Right lobe of liver (tissue), 6 donors: ENCODE results near the gene CPNE6. TPM values are rescaled to one million over a fixed set of nuclear protein-coding genes. Genes with fewer than 3 reads are reported as not detected.
A peak's percentile ranks its signal among the peaks of the same experiment; 100 is the strongest.

Source experiments
- ATAC-seq, 4 donors: fragments of 200-7000 bp; cut with Tn5 transposase; one replicate each; pipeline ENCODE4 v1.9.1; 2020; ENCODE audit warnings: mild to moderate bottlenecking in 4 of 4, moderate library complexity in 4 of 4
- DNase-seq, 3 donors: peaks; one replicate each; pipeline ENCODE4 v3.0.0-alpha.2; 2020
- H3K27ac ChIP-seq, 3 donors: fragments of 200-600 bp; one replicate each; pipeline ENCODE4 v1.8.0; 2022
- H3K27me3 ChIP-seq, 2 donors: fragments of 200-600 bp; one replicate each; pipeline ENCODE4 v1.8.0; 2022
- H3K36me3 ChIP-seq, 4 donors: fragments of 200-600 bp; sonication (generic) in 1 of 4; one replicate each; pipeline versions ENCODE4 v1.5.1 to v1.8.0; 2017 to 2022; ENCODE audit warnings: control low read depth in 1 of 4
- H3K4me1 ChIP-seq, 4 donors: fragments of 200-600 bp; sonication (generic) in 1 of 4; one replicate each; pipeline versions ENCODE4 v1.5.1 to v1.8.0; 2017 to 2022; ENCODE audit warnings: control low read depth in 1 of 4
- H3K4me3 ChIP-seq, 3 donors: fragments of 200-600 bp; one replicate each; pipeline ENCODE4 v1.8.0; 2022
- H3K9me3 ChIP-seq, 4 donors: fragments of 200-600 bp; sonication (generic) in 1 of 4; one replicate each; pipeline versions ENCODE4 v1.5.1 to v1.8.0; 2017 to 2022; ENCODE audit warnings: control low read depth in 1 of 4
- CTCF ChIP-seq, 4 donors: fragments of 200-600 bp in 3 of 4; fragments of 450-650 bp in 1 of 4; IDR thresholded peaks; one replicate each; pipeline versions ENCODE4 v1.5.1 to v1.8.0; 2016 to 2022; ENCODE audit warnings: antibody characterized with exemption in 4 of 4, mild to moderate bottlenecking in 2 of 4
- POLR2A ChIP-seq: fragments of 450-650 bp; IDR thresholded peaks from one replicate; pipeline ENCODE4 v1.6.1; 2017; ENCODE audit warnings: antibody characterized with exemption, mild to moderate bottlenecking
- WGBS: methylation state at CpG from one replicate; pipeline ENCODE4 v1.1.6; 2018; ENCODE audit warnings: low coverage, low lambda C conversion rate; ENCODE audit not compliant: insufficient coverage; ENCODE audit errors: missing lambda C conversion rate; 5-methylcytosine and 5-hydroxymethylcytosine counted together
- intact Hi-C, 2 donors: fragments of 100-400 bp; cut with DNase I; formaldehyde crosslinking; loops; one replicate each; pipeline versions ENCODE4 v1.11.2 to v1.14.1; 2022
- total RNA-seq, 6 experiments: library from RNA; depleted of rRNA in 2 of 6; stranded (reverse); fragments of >200 nt in 2 of 6; fragmentation: NEBNext Ultra II Directional in 3 of 6; extraction: Animal tissue kit (Norgen Biotek cat#: 25700) in 3 of 6; gene quantifications; one replicate each; pipeline versions ENCODE4 v1.1.0 to v1.2.4, GENCODE V29; 2016 to 2023
- donor health status: DM: no; HTN: yes; CAD: no.
- donor health status: DM: no; HTN: no; CAD: no.
- donor health status: DM: no; HTN: no; CAD: no.
- donor health status: DM: no; HTN: yes; CAD: no.
- donor health status: DM: no; HTN: yes; CAD: no.

The CPNE6 gene
- total RNA-seq, 6 experiments from 2014 or later, result 0.09 to 0.40 (median 0.18) TPM; not detected in 2

GRCh38 chr14:24115422-24116127, 44.2 kb downstream of the CPNE6 start:
- H3K27ac ChIP-seq, result peak overlapping the region; percentile 88 to 100 (median 89)
- intact Hi-C loops, result no loop called here

DNA sequence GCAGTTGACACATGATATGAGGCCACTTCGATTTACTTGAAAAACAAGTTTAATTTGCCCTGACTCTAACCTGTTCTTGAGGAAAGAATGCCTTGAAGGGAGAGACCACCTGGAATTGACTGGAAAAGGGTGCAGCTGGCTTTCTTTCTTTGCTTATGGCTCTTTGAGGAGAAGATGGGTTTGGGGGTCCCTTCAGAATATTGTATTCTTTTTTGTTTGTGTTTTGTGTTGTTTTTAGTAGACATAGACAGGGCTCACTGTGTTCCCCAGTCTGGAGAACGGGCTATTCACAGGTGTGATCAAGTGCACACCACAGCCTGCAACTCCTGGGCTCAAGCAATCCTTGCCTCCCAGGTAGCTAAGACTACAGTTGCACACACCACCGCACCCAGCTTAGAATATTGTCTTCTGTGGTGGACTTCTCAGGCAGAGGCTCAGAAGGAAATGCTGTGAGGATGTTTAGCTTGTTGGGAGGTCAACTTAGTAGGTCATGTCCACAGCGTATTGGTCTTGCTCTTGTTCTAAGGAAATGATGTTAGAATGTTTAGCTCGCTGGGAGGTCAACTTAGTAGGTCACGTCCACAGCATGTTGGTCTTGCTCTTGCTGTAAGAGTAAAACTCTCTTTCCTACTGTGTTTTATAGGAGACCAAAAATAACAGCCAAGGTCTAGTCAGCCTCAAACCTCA, 44.9 kb downstream of the CPNE6 start:
- H3K27ac ChIP-seq, result peak overlapping the region; percentile 88 to 100 (median 89)
- intact Hi-C loops, result no loop called here
- H3K36me3 ChIP-seq, result peaks cover 0 to 43% (median 16%) of the 10 kb centered on the region in 4 donors
- no peaks in the 10 kb centered on the region for H3K27me3 ChIP-seq
- WGBS, result 21% methylated on average over 6 of the region's 6 CpGs
- DNase-seq (no peak), ATAC-seq (no peak)
- H3K4me1 ChIP-seq, result peaks cover 0 to 22% (median 6%) of the 10 kb centered on the region in 4 donors
- TF ChIP-seq CTCF (IDR thresholded peaks at IDR 0.05), result no peak
- TF ChIP-seq POLR2A, result no peak
- peak overlapping the region; percentile 50 to 82 (median 82) for H3K4me3 ChIP-seq
- H3K9me3 ChIP-seq, result no peaks in the 10 kb centered on the region

More at GRCh38 chr14:24115422-24116127, 44.2 kb downstream of the CPNE6 start:
- no peak for TF ChIP-seq CTCF (IDR thresholded peaks at IDR 0.05)
- no peak for TF ChIP-seq POLR2A
- WGBS, result 0% methylated on average over 10 of the region's 14 CpGs
- ATAC-seq (no peak), DNase-seq (no peak)
- H3K27me3 ChIP-seq, result no peaks in the 10 kb centered on the region
- peaks cover 0 to 36% (median 12%) of the 10 kb centered on the region in 4 donors for H3K36me3 ChIP-seq
- H3K4me1 ChIP-seq, result peaks cover 0 to 27% (median 9%) of the 10 kb centered on the region in 4 donors
- H3K4me3 ChIP-seq, result peak overlapping the region; percentile 50 to 82 (median 82)
- no peaks in the 10 kb centered on the region for H3K9me3 ChIP-seq

- ATAC-seq (no peak), DNase-seq (peak; percentile 59 to 84 (median 80))
- WGBS, result 23% methylated on average over 3 of the region's 6 CpGs
- Histone ChIP-seq H3K36me3 (peaks cover 3 to 52% (median 21%) of the 10 kb centered on the region in 4 donors), H3K27ac (peak overlapping the region in 1 of 3 donors; percentile 100), H3K4me3 (peak overlapping the region in 2 of 3 donors; percentile 82), H3K4me1 (peaks cover 0 to 22% (median 6%) of the 10 kb centered on the region in 4 donors), H3K27me3 (no peaks in the 10 kb centered on the region), H3K9me3 (no peaks in the 10 kb centered on the region)
- intact Hi-C loops, result no loop called here
- TF ChIP-seq CTCF (IDR thresholded peaks at IDR 0.05) (no peak), POLR2A (no peak)
These were observed 45.8 kb downstream of the CPNE6 start for GRCh38 chr14:24117179-24117578.

DNA sequence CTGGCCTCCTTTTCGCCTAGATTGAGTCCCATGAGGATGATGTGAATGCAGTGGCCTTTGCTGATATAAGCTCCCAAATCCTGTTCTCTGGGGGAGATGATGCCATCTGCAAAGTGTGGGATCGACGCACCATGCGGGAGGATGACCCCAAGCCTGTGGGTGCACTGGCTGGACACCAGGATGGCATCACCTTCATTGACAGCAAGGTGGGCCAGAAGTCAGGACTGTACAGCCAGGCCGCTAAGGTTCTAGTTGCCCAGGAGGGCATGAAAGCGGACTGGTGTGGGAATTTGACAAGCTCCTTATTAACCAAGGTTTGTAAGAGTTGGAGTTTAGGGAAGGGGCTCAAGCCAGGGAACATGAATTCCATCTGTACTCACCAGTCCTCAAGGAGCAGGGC, 48.3 kb downstream of the CPNE6 start:
- no peak for DNase-seq
- no peak for ATAC-seq
- H3K27ac ChIP-seq, result no peak overlapping the region
- 93% methylated on average over 2 of the region's 6 CpGs for WGBS
- no peaks in the 10 kb centered on the region for H3K9me3 ChIP-seq
- no peak overlapping the region for H3K4me3 ChIP-seq
- H3K4me1 ChIP-seq, result peaks cover 0 to 17% (median 4%) of the 10 kb centered on the region in 4 donors
- no peak for TF ChIP-seq CTCF (IDR thresholded peaks at IDR 0.05)
- TF ChIP-seq POLR2A, result no peak
- H3K36me3 ChIP-seq, result peaks cover 3 to 74% (median 27%) of the 10 kb centered on the region in 4 donors
- no peaks in the 10 kb centered on the region for H3K27me3 ChIP-seq
- intact Hi-C loops, result no loop called here
